ENCODE results near the gene GYG2. TPM values are rescaled to one million over a fixed set of nuclear protein-coding genes. Genes with fewer than 3 reads are reported as not detected.

The GYG2 gene
- polyA plus RNA-seq, 1 of the 3 experiments (the other 2 are of a cell fraction), result 1.8 TPM

DNA sequence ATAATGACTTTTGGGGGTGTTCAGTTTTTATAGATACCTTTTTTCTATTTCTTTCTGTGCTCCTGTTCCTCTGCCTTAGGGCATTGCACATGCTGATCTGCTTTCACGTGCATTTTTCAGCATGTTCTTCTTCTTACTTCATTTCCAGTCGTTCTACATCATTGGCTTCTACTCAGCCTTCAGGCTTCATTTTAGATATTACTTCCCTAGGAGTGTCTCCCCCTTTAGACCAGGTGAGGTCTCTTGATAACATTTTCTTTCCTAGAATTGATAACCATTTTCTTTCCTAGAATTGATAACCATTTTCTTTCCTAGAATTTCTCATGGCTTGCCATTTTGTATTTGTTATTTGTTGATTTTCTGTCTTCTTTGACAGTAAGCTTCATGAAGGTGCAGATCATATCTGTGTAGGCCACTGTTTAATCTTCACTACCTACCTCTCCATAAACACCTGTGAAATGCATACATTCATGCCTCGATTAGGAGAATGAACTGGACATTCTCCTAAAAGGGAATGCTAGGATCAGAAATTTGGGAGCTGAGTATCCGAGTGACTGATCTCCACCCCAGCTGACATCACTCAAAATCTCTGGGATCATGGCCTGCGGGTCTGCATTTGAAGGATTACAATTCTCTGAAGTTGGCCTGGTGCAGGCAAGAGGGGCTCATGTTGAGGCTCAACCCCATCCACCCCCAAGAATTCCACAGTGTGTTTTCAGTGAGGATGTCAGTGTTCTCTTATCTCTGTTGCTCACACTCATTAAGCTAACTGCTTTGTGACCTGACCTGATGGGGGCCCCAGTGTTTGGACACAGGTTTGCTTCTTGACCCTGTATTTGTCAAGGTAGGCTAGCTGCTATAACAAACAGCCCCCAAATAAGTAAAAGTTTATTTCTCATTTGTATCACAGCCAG is 45.7 kb downstream of the GYG2 start:
- no peak for DNase-seq
- H3K9me2 ChIP-seq, result no peaks in the 10 kb centered on the region
- H3K36me3 ChIP-seq (replicated peaks in 1 of 2; ENCODE audit: control insufficient read depth in 1 of 2, insufficient read depth in 2 of 2, low read length in 1 of 2), result no peaks in the 10 kb centered on the region
- no peak overlapping the region for H3K9ac ChIP-seq
- no peak overlapping the region for H3K4me2 ChIP-seq
- H3K27ac ChIP-seq (ENCODE audit: low read depth in 2 of 2, low read length in 1 of 2), result no peak overlapping the region
- no peak overlapping the region for H3K4me3 ChIP-seq (ENCODE audit: low read depth in 2 of 2, low read length in 1 of 2)
- 19% methylated on average over 5 of the region's 5 CpGs for WGBS (ENCODE audit: low lambda C conversion rate)
- TF ChIP-seq SMC3 (IDR thresholded peaks at IDR 0.05; ENCODE audit: low read depth, low read length) (no peak), RAD21 (IDR thresholded peaks at IDR 0.05; ENCODE audit: low read length) (no peak), MXI1 (IDR thresholded peaks at IDR 0.05; ENCODE audit: low read depth, low read length) (no peak), EZH2phosphoT487 (IDR thresholded peaks at IDR 0.05; ENCODE audit: borderline replicate concordance, low read depth) (no peak), FOXJ3 (CRISPR knock-in tag; IDR thresholded peaks at IDR 0.05) (no peak), RFX5 (IDR thresholded peaks at IDR 0.05; ENCODE audit: low read length) (no peak), TEAD4 (IDR thresholded peaks at IDR 0.05; ENCODE audit: borderline replicate concordance, insufficient read depth) (no peak), TCF12 (IDR thresholded peaks at IDR 0.05) (no peak), NRF1 (IDR thresholded peaks at IDR 0.05; ENCODE audit: low read depth, low read length) (no peak), RXRA (IDR thresholded peaks at IDR 0.05; ENCODE audit: borderline replicate concordance, low read depth) (no peak), FOSL2 (IDR thresholded peaks at IDR 0.05; ENCODE audit: borderline replicate concordance, low read depth) (no peak), CHD2 (IDR thresholded peaks at IDR 0.05; ENCODE audit: low read length, partially characterized antibody) (no peak), TAF1 (IDR thresholded peaks at IDR 0.05; ENCODE audit: borderline replicate concordance, low read depth, low read length) (no peak), YY1 (IDR thresholded peaks at IDR 0.05; ENCODE audit: low read depth) (no peak), IRF3 (IDR thresholded peaks at IDR 0.05; ENCODE audit: low read depth, low read length) (no peak)
- TF ChIP-seq, protein P1, sequence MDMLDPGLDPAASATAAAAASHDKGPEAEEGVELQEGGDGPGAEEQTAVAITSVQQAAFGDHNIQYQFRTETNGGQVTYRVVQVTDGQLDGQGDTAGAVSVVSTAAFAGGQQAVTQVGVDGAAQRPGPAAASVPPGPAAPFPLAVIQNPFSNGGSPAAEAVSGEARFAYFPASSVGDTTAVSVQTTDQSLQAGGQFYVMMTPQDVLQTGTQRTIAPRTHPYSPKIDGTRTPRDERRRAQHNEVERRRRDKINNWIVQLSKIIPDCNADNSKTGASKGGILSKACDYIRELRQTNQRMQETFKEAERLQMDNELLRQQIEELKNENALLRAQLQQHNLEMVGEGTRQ (IDR thresholded peaks at IDR 0.05; ENCODE audit: borderline replicate concordance, low read depth, low read length), result no peak
- TF ChIP-seq, protein P2, sequence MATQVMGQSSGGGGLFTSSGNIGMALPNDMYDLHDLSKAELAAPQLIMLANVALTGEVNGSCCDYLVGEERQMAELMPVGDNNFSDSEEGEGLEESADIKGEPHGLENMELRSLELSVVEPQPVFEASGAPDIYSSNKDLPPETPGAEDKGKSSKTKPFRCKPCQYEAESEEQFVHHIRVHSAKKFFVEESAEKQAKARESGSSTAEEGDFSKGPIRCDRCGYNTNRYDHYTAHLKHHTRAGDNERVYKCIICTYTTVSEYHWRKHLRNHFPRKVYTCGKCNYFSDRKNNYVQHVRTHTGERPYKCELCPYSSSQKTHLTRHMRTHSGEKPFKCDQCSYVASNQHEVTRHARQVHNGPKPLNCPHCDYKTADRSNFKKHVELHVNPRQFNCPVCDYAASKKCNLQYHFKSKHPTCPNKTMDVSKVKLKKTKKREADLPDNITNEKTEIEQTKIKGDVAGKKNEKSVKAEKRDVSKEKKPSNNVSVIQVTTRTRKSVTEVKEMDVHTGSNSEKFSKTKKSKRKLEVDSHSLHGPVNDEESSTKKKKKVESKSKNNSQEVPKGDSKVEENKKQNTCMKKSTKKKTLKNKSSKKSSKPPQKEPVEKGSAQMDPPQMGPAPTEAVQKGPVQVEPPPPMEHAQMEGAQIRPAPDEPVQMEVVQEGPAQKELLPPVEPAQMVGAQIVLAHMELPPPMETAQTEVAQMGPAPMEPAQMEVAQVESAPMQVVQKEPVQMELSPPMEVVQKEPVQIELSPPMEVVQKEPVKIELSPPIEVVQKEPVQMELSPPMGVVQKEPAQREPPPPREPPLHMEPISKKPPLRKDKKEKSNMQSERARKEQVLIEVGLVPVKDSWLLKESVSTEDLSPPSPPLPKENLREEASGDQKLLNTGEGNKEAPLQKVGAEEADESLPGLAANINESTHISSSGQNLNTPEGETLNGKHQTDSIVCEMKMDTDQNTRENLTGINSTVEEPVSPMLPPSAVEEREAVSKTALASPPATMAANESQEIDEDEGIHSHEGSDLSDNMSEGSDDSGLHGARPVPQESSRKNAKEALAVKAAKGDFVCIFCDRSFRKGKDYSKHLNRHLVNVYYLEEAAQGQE (IDR thresholded peaks at IDR 0.05; ENCODE audit: low read depth, low read length), result no peak
- no peaks in the 10 kb centered on the region for H3F3A ChIP-seq (replicated peaks; ENCODE audit: insufficient read depth)
- CTCF ChIA-PET, result no interaction called here
- H3K4me1 ChIP-seq (ENCODE audit: control insufficient read depth in 1 of 2, insufficient read depth in 2 of 2, low read depth in 1 of 2, low read length in 1 of 2), result no peaks in the 10 kb centered on the region
- H2AFZ ChIP-seq (ENCODE audit: low read depth), result no peak overlapping the region
- POLR2A ChIA-PET, result no interaction called here
- H4K20me1 ChIP-seq (ENCODE audit: insufficient read depth), result no peaks in the 10 kb centered on the region
- no peaks in the 10 kb centered on the region for H3K79me2 ChIP-seq (ENCODE audit: insufficient read depth)
- no peaks in the 10 kb centered on the region for H3K9me3 ChIP-seq
- H3K27me3 ChIP-seq (ENCODE audit: insufficient read depth), result no peaks in the 10 kb centered on the region

All from SK-N-SH (cell line).